SK-N-MC (cell line): ENCODE results near the gene CEBPZOS.

Source experiments
- EZH2 ChIP-seq: fragments of 200-600 bp; sonication (generic); IDR thresholded peaks from one replicate; pipeline ENCODE4 v1.6.1; 2017; ENCODE audit warnings: antibody characterized with exemption
- FOXP2 ChIP-seq: optimal IDR thresholded peaks from 2 replicates; pipeline ENCODE3; 2011; ENCODE audit warnings: mild to moderate bottlenecking, moderate library complexity; ENCODE audit not compliant: insufficient read depth; ENCODE audit errors: extremely low read length, control extremely low read depth
- POLR2AphosphoS5 ChIP-seq: IDR thresholded peaks from 2 replicates; pipeline ENCODE4 v1.6.1; 2012; ENCODE audit warnings: mild to moderate bottlenecking, low read depth, low read length, borderline replicate concordance

DNA sequence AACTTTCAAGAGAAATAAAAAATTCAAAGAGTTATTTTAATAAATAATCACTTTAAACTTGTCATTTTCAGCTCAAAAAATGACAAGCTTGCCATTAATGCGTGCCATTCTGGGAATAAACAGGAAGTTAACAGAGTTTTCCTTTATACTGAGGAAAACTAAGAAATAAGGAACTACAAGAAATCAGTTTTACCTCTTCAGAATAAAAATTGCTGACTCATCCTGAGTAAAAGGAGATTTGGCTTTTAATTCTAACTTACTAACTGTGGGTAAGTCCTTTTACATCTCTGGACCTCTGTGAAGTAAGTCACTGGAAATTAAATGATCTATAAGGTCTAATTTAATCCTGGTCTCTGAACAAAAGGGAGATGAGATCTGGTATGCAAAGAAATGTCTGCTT lies 19.0 kb downstream of the CEBPZOS start:
- no peak for TF ChIP-seq EZH2
- no peak for TF ChIP-seq POLR2AphosphoS5
- no peak for TF ChIP-seq FOXP2
